HG03558 (cell line): ENCODE data around the gene RBM19.

ENCODE experiments used
- ATAC-seq: cut with Tn5 transposase; IDR thresholded peaks from one replicate; pipeline ENCODE4 v1.9.1; 2021; ENCODE audit warnings: moderate number of reproducible peaks; ENCODE audit not compliant: unreplicated experiment; ENCODE audit errors: extremely low read depth

The RBM19 gene

DNA sequence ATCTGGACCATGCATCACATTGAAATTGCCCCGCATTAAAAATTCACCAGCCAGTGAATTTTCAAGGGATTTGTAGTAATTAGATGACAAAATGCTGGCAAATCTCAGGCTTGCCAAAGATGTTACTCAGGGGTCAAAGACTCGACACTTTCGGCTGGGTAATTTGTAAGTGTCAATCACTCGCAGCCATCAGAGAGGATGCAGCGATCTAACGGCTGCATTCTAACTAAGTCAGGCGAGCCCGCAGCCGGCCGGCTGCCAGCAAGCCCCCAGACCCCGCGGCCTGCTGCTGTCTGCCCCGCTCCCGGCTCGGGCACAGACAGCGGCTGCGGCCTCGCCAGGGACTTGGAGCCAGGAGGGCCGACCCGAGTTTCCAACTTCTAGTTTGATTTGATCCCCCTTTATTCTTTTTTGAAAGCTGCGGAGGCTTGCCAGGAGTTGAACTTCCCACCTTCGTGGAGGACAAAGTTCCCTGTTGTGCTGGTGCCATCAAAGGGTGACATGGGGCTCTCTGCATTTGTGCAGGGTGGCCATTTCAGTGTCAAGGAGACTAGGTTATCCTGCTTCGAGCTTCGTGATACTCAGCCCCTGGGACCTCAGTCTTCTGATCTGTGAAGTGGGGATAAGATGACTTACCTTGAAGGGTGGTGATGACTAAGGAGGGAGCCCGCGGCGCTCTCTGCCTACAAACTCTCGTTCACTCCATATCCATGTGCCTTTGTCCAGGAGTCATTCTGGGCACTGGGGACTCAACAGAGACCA is 169.9 kb downstream of the RBM19 start:
- no peak for ATAC-seq

DNA sequence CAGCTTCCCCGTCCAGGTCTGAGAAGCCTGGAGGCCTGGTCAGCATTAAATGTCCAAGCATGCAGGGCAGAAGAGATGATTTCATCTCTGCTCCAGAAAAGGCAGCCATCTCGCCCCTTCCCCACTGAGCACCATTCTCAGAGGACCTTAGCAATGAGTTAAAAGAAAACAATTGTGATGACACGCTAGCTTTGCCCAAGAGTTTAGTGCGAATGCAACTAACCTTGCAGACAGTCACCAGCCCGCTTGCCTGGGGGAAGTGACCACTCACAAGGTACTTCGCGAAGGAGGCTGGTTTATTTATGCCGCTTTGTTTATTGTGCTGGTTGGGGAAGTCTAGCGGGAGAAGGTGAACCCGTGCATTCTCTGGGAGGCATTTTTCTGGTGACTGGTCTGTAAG is 170.7 kb downstream of the RBM19 start:
- no peak for ATAC-seq

DNA sequence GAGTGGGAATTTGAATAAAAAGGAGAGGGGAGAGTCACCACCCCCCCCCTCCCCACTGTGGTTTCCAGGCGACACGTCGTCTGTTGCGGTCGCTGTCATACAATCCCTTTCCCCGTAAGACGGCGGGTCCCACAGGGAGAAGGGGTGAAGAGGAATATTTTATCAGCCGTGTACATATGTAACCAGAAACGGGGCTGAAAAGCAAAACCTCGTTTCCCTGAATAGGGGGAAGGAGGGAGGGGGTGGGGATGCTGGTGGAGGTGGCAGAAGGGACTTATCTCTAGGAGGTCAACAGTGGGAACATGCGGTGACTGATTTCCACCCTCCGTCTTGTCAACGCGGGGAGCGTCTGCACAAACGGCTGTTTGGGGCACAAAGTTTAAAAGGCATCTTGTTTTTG is 171.4 kb downstream of the RBM19 start:
- ATAC-seq = no peak

DNA sequence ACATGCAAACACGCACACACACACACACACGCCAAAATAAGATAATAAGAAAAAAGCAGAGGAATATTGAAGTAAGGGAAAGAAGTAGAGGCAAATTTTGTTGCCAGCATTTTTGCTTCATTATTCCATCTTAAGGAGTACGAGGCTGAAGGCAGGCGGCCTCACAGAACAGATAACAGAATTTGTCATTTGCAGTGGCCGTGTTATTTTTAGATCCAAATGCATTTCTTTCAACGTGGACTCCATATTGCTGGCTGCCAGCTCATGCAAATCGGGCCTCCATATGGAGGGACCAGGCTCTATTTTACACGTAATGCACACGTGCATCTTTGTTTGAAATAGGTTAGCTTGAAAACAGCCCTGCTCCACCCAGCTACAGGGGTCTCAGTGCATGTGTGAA is 172.9 kb downstream of the RBM19 start:
- ATAC-seq = no peak

DNA sequence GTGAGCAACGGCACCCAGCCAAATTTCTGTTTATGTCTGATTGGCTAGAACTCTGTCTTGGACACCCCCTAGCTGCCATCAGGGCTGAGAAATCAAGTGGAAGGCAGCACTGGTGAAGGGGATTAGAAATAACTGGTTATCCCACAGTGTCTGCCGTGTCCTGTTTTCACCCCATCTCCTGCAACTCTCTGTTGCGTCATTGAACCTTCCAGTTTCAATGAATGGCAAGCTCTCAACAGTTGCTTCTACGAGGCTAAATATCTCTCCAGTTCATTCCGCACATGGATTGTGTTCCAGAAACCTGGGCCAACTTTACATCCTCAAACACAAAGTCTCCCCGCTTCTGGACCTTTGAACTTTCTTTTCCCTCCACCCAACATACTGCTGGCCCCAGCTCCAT is 173.7 kb downstream of the RBM19 start:
- no peak for ATAC-seq

DNA sequence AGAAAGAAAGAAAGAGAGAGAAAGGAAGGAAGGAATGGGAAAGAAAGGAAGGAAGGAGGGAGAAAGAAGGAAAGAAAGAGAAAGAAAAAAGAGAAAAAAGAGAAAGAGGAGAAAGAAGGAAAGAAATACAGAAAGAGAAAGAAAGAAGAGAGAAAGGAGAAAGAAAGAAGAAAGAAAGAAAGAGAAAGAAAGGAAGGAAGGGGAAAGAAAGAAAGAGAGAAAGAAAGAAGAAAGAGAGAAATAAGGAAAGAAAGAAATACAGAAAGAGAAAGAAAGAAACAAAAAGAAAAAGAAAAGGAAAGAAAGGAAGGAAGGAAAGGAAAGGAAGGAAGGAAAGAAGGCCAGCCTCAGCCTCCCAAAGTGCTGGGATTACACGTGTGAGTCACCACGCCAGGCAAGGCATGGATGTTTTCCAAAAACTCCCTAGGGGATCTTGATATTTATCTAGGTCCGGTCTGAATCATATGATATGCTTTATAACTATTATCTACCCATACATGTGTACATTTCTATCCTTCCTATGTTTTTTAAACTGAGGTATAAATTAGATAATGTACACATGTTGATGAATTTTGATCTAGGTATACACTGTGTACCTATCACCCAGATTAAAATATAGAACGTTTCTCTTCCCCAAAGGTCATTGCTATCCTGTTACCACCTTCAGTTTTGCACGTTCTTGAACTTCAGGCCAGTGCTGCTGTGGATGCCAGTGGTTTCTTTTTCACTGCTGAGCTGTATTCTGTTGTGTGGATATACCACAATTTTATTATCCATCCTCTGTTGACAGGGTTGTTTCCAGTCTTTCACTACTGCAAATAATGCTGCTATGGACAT is 177.9 kb downstream of the RBM19 start:
- ATAC-seq = no peak

DNA sequence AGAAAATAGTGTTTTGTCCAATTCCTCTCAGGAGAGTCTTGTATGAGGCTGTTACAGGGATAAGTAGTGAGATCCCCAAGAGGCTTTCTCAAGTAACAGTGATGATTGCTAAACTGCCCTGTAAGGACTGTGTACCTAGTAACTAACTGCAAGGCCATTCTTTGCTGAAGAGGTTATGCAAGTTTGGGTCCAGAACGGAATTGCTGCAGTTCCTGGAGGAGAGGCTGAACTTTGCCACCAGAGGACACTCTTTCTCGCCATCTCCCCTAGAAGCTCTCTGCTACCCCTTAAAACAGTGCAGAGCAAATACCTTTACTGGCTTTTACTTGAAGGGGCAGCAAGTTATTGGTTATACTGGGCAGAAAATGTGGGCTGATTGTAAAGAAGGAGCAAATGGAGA is 180.0 kb downstream of the RBM19 start:
- no peak for ATAC-seq

DNA sequence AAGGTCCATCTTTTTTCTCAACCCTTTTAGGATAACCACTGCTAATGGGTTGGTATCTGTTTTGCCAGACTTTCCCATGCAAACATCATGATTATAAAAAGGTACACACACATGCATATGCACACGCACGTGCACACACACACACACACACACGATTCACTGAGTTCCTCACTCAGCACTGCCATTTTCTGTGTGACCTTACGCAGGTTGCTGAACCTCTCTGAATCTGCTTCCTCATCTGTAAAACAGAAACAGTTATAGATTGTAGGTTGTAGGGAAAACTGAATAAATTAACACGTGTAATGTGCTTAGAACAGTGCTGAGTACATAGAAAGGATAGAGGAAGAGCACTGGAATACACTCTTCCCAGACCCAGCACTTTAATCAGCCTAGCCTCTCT is 182.3 kb downstream of the RBM19 start:
- ATAC-seq = no peak

DNA sequence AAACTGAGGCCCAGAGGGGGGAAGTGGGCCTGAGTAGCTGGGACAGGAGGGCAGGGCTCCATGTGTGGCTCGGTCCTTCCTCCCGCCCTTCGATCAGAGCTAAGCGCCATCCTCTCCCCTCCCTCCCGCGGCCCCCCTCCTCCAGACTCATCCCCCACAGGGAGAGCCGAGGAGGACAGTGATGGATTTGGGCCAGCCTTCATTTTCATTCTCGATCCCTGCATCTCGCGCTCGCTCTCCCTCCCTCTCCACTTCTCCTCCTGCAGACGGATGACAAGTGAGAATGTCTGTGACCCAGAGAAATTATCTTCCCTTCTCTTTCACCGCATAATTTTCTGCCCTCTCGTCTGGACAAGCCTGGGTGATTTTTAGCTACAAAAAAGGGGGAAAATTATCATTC is 183.3 kb downstream of the RBM19 start:
- no peak for ATAC-seq

DNA sequence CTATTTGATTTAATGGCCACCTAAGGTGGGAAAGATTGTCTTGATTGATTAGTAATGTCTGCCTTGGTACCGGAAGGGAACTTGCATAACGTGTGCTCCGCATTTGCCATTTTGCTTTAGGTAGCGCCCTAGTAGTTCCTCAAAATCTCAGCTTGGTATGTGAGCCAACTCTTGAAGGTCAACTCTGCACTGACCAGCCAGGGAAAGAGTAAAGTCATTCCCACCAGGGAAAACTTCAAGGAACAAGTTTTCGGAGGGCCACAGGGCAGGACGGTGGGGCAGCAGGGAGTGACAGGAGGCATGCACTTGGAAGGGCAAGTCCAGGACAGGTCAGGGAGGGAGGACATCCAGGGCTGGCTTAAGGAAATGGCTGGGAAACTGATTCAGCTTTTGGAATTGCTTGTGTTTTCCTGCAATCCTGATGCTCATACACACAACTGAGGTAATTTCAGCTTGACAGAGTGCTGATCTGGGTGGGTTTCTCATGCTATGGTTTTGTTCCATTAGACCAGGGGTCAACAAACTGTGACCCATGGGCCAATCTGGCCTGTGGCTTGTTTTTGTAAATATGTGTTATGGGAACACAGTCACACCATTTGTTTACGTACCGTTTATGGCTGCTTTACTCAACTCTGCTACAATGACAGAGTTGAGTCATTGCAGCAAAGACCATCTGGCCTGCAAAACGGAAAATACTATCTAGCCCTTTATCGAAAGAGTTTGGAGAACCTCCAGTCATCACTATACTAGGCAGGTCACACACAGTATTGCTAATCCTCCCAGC is 184.5 kb downstream of the RBM19 start:
- ATAC-seq = no peak

DNA sequence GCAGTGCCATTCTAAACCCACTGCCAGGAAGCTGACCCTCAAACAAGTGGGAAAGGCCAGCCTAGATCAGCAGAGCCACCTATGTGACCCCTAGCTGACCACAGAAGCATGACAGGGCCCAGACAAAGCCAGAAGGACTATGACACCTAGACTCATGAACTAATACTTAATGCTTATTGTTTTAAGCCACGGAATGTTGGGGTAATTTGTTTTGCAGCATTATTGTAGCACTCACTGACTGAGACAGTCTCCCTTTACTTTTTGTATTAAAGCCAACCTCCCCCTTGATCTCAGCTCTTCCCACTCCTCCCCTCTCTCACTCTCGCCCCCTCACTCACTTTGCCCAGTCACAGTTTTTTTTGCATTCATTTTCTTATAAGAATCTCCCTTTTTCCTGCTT is 186.4 kb downstream of the RBM19 start:
- no peak for ATAC-seq

DNA sequence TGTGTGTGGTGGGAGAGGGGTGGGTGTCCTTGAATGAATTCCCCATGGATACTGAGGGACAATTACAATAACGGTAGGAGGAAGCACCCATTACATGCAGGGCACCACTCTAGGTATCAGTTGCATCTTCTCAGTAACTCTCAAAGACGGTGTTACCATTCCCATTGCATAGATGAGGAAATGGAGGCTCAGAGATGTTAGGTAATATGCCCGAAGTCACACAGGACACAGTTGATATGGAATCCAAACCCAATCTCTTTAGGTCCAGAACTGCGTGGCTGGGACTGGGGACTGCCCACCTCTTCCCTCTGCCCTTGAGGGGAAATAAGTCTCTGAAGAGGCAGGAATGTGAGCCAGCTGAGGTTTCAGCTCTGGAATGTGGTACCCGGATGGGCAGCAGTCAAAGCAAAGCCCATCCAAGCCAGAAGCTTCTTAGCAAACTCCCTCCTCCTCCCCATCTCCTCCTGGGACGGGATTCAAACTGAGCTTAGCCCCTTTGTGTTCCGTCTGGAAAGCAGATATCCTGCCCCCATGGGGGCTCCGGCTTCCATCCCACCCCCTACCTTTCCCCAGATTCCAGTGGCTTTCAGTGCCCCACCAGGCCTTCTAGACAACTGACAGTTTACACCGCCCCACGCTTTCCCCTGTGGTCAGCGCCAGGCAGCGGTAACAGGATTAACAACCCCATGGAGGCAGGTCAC is 187.5 kb downstream of the RBM19 start:
- ATAC-seq = no peak

DNA sequence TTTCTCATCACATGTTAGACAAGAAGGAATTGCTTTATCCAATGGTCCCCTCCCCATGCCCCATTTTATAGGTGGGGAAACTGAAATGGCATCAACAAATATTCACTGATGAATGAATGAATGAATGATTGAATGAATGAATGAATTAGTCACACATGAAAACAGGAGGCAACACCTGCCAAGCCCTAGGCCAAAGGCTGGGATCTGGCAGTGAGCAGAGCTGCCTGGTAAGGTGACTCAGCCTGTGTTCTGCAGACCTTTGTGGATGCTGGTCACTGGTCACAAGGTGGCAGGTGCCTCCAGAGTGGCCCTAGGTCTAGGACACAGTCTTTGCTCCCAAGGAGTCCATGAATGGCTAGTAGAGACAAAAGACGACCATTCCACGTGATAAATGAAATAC is 188.4 kb downstream of the RBM19 start:
- ATAC-seq = no peak

DNA sequence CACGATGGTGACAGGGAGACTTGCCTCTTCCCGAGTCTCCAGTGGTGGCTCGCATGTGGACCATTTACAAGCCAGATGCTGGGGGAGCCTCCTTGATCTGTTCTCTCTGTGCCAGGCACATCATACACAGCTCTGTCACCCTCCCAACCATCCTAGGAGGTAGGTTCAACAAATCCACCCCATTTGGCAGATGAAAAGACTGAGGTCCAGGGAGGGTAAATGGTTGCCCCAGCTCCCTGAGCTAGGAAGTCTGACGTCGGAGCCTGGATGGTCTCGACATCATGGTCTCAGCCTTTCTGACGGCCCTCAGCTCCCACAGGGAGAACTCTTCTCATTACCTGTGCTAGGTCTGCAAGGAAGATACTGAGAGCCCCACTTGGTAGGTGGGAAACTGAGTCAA is 189.6 kb downstream of the RBM19 start:
- no peak for ATAC-seq

DNA sequence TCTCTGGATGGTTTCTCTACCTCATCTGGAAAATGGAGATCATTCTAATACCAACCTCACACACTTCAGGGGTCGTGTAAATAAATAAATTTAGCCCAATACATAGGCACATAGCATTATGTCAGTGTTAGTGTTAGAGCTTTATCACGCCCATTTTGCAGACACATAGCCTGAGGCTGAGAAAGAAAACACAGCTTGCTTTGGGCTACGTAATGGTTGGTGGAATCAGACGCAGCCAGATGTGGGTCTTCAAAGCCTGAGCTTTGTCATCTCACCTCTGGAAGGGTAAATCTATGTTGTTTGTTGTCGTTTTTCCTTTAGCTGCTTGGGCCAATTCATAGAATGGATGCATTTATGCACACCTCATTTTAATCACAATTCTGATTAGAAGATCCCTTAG is 191.6 kb downstream of the RBM19 start:
- ATAC-seq = no peak

DNA sequence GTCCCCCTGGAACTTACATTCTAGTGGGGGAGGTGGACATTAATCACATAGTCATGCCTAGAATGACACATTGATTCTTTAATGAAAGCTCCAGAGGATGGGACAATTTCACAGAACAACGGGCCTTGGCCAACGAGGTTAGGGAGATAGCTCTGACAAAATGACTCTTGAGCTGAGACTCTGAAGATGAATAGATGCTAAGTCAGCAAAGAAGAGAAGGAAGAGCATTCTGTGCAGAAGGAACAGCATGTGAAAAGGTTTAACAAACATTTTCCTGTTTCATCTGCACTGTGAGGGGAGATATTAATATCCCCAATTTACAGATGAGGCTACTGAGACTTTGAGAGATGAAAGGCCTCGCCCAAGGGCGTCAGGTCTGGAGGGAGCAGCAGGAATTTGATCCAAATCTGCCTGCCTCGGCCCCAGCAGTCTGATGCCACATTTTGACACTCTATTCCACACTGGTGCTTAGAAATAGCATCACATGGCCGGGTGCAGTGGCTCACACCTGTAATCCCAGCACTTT is 193.6 kb downstream of the RBM19 start:
- ATAC-seq = no peak

DNA sequence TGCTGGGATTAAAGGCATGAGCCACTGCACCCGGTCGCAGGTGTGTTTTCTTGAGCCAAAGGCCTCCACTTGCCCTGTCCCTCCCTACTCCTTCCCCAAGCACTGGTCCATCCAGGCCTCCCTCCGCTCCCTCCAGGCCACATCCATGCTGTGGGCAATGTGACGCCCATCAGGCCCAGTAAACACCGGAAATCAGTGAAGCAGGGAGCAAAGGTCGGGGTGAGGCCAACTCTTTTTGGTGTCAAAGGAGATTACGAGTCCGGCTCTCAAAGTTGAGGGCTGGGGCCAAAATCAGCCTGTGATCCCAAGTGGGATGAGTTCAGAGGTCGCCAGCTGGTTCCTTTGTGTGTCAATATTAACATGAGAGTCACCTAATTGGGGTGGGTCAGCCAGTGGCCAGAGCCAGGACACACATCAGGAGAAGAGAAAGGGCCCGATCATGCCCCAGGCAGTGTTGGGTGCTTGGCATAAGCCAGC is 195.7 kb downstream of the RBM19 start:
- ATAC-seq = no peak

DNA sequence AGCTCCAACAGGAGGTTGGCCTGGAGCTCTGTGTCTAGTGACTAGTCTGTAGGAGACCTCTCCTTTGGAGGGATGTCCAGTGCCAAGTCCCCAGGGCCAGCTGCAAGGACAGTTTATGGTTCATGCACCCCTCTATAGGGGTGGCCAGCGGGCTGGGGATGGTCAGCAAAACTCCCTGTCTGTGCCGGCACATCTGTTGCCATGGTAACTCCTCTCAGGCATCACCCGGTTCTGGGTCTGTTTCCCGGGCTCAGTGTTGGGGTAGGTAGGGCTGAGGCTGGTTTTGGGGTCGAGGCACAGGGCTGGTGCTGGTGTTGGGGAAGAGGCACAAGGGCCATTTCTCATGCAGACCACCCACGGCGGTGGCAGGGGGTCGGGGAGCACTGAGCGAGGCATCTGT is 196.8 kb downstream of the RBM19 start:
- no peak for ATAC-seq

DNA sequence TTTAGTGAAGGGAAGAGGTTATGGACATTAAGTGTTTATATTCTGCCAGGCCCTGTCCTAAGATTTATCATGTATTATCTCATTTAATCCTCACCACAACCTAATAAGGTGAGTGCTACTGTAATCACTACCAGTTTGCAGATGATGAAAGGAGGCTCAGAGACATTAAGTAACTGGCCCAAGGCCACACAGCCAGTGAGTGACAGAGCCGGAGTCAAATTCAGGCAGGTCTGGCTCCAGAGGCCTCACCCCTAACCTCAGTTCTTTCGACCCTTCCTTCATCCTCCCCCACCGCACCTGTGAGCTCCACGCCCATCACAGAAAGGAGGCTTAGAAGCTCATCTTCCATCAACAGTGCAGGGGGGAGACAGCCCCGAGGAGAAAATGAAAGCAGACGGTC is 197.3 kb downstream of the RBM19 start:
- no peak for ATAC-seq
